Measurements from ENCODE around the gene MLX.
A peak's percentile ranks its signal among the peaks of the same experiment; 100 is the strongest.
"Not testable (repeated sequence)": the region's sequence is repeated elsewhere in the genome, so short reads cannot be mapped to it uniquely, and the experiment has no call there.

Gene MLX

DNA sequence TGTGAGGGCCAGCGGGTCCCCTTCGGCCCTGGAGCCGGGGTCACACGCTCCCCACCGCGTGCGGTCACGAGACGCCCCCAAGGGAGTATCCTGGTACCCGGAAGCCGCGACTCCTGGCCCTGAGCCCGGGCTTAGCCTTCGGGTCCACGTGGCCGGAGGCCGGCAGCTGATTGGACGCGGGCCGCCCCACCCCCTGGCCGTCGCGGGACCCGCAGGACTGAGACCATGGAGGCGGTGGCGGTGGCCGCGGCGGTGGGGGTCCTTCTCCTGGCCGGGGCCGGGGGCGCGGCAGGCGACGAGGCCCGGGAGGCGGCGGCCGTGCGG, 30.9 kb upstream of the MLX start, which contains the start of gene NAGLU:
TSS of gene NAGLU (plus strand) at position 194 of the 324 bp plus-strand sequence. CDS start at position 226, 32 bp downstream.
- Histone ChIP-seq H3K36me3 (ENCODE audit: control insufficient read depth in 1 of 2, insufficient read depth in 2 of 2, low read length in 2 of 2) (peaks cover 0 to 17% of the 10 kb centered on the region in 2 donors), H3K27ac (ENCODE audit: low read depth, low read length) (peak within 1 kb of the TSS; percentile 88), H3K4me3 (ENCODE audit: low read depth in 1 of 2, low read length in 2 of 2) (peak within 1 kb of the TSS; percentile 87 to 89), H3K4me1 (ENCODE audit: control insufficient read depth in 1 of 2, insufficient read depth in 2 of 2, low read length in 2 of 2) (peaks cover 27 to 33% of the 10 kb centered on the region in 2 donors), H3K9me3 (ENCODE audit: control insufficient read depth in 1 of 2, low read length in 2 of 2) (no peaks in the 10 kb centered on the region), H3K9ac (ENCODE audit: low read depth in 1 of 2, low read length in 2 of 2) (peak within 1 kb of the TSS; percentile 81 to 92), H3K27me3 (ENCODE audit: control insufficient read depth in 1 of 2, insufficient read depth in 2 of 2, low read length in 2 of 2) (no peaks in the 10 kb centered on the region)

DNA sequence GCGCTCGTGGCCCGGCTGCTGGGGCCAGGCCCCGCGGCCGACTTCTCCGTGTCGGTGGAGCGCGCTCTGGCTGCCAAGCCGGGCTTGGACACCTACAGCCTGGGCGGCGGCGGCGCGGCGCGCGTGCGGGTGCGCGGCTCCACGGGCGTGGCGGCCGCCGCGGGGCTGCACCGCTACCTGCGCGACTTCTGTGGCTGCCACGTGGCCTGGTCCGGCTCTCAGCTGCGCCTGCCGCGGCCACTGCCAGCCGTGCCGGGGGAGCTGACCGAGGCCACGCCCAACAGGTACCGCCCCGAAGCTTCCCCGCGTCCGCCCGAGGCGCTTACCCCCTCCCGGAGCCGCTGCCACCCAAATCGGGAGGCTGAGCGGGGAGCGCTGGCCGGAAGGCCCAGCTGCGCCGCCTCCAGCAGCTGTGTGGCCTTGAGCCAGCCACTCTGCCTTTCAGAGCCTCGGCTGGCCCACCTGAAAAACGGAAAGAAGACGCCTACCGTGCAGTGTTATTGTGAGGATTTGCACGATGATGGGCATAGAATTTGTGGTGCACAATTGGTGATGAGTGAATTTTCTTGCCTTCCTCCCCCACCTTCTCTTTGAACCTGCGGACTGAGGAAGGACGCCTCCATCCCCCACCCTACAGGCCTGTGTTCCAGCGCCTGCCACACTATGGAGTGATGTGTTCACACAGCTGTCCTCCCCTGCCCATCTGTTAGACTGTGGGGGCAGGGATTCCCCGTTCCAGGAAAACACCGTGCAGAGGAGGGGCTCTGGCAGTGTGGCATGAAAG, 30.3 kb upstream of the MLX start:
- Histone ChIP-seq H3K9ac (ENCODE audit: low read depth in 1 of 2, low read length in 2 of 2) (peak overlapping the region; percentile 64 to 81), H3K36me3 (ENCODE audit: control insufficient read depth in 1 of 2, insufficient read depth in 2 of 2, low read length in 2 of 2) (peaks cover 0 to 20% of the 10 kb centered on the region in 2 donors), H3K27me3 (ENCODE audit: control insufficient read depth in 1 of 2, insufficient read depth in 2 of 2, low read length in 2 of 2) (no peaks in the 10 kb centered on the region), H3K4me1 (ENCODE audit: control insufficient read depth in 1 of 2, insufficient read depth in 2 of 2, low read length in 2 of 2) (peaks cover 29 to 33% of the 10 kb centered on the region in 2 donors), H3K4me3 (ENCODE audit: low read depth in 1 of 2, low read length in 2 of 2) (peak overlapping the region; percentile 68 to 89), H3K9me3 (ENCODE audit: control insufficient read depth in 1 of 2, low read length in 2 of 2) (no peaks in the 10 kb centered on the region), H3K27ac (ENCODE audit: low read depth, low read length) (peak overlapping the region; percentile 73)

DNA sequence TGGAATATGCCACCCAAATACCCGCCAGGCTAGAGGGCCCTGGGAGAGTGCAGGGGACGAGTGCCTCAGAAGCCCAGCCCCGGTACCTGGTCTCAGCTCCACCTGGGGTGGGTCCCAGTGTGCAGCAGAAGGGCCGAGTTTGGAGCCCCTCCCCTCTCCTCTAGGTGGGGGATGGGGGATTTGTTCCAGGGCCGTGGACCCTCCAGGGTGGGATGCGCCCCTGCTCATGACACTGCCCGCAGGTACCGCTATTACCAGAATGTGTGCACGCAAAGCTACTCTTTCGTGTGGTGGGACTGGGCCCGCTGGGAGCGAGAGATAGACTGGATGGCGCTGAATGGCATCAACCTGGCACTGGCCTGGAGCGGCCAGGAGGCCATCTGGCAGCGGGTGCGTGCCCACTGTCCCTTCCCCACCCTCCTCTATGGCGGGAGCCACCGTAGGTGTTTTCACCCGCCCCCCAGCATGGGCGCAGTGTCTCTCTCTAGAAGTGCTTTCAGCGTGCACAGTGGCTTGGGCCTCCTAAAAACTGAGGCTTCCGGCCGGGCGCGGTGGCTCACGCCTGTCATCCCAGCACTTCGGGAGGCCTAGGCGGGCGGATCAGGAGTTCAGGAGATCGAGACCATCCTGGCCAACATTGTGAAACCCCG, 29.6 kb upstream of the MLX start:
- Histone ChIP-seq H3K36me3 (ENCODE audit: control insufficient read depth in 1 of 2, insufficient read depth in 2 of 2, low read length in 2 of 2) (peaks cover 0 to 21% of the 10 kb centered on the region in 2 donors), H3K4me1 (ENCODE audit: control insufficient read depth in 1 of 2, insufficient read depth in 2 of 2, low read length in 2 of 2) (peaks cover 29 to 33% of the 10 kb centered on the region in 2 donors), H3K9me3 (ENCODE audit: control insufficient read depth in 1 of 2, low read length in 2 of 2) (no peaks in the 10 kb centered on the region), H3K4me3 (ENCODE audit: low read depth in 1 of 2, low read length in 2 of 2) (peak overlapping the region; percentile 68 to 89), H3K27me3 (ENCODE audit: control insufficient read depth in 1 of 2, insufficient read depth in 2 of 2, low read length in 2 of 2) (no peaks in the 10 kb centered on the region), H3K27ac (ENCODE audit: low read depth, low read length) (no peak overlapping the region), H3K9ac (ENCODE audit: low read depth in 1 of 2, low read length in 2 of 2) (peak overlapping the region; percentile 64 to 81)

DNA sequence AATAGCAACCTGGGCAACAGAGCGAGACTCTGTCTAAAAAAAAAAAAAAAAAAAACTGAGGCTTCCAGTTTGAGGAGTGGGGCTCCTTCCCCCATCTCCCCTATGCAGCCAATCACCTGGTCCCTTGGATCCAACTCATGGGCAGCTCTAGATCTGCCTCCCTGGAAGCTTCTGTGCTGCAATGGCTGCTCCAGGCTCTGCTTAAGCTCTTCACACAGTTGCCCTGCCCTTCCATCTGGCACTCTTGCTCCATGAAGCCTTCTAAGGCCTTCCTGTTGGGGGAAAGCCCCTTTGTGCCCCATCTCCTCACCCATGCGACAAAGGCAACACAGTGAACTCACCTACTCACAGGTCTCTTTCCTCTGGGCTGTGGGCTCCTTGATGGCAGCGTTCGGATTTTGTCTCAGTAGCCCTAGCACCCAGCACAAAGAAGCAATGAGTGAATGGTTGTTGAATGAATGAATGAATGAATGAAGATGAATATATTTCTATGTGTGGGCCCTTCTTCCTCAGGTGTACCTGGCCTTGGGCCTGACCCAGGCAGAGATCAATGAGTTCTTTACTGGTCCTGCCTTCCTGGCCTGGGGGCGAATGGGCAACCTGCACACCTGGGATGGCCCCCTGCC, 29.0 kb upstream of the MLX start:
- H3K9ac ChIP-seq (ENCODE audit: low read depth in 1 of 2, low read length in 2 of 2) = no peak overlapping the region
- no peak overlapping the region for H3K4me3 ChIP-seq (ENCODE audit: low read depth in 1 of 2, low read length in 2 of 2)
- no peak overlapping the region for H3K27ac ChIP-seq (ENCODE audit: low read depth, low read length)

DNA sequence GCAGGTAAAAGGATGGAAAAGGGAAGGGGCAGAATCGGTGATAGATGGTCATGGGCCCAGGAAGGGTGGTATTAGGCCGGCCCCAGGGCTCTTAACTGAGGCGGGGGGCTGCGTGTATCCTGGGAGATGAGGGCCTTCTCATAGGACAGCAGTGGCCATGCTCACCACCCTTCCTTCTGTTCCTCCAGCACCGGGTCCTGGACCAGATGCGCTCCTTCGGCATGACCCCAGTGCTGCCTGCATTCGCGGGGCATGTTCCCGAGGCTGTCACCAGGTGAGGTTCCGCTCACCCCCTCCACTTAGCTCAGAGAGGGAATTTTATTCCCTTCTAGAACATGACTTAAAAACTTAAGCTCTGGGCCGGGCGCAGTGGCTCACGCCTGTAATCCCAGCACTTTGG, 28.4 kb upstream of the MLX start:
- H3K4me1 ChIP-seq (ENCODE audit: control insufficient read depth in 1 of 2, insufficient read depth in 2 of 2, low read length in 2 of 2) = peaks cover 29 to 33% of the 10 kb centered on the region in 2 donors
- H3K27me3 ChIP-seq (ENCODE audit: control insufficient read depth in 1 of 2, insufficient read depth in 2 of 2, low read length in 2 of 2) = no peaks in the 10 kb centered on the region
- peaks cover 0 to 28% of the 10 kb centered on the region in 2 donors for H3K36me3 ChIP-seq (ENCODE audit: control insufficient read depth in 1 of 2, insufficient read depth in 2 of 2, low read length in 2 of 2)
- H3K4me3 ChIP-seq (ENCODE audit: low read depth in 1 of 2, low read length in 2 of 2) = no peak overlapping the region
- no peak overlapping the region for H3K9ac ChIP-seq (ENCODE audit: low read depth in 1 of 2, low read length in 2 of 2)
- no peak overlapping the region for H3K27ac ChIP-seq (ENCODE audit: low read depth, low read length)
- no peaks in the 10 kb centered on the region for H3K9me3 ChIP-seq (ENCODE audit: control insufficient read depth in 1 of 2, low read length in 2 of 2)

More for the DNA sequence above, 29.0 kb upstream of the MLX start:
- H3K4me1 ChIP-seq (ENCODE audit: control insufficient read depth in 1 of 2, insufficient read depth in 2 of 2, low read length in 2 of 2) = peaks cover 29 to 33% of the 10 kb centered on the region in 2 donors
- H3K36me3 ChIP-seq (ENCODE audit: control insufficient read depth in 1 of 2, insufficient read depth in 2 of 2, low read length in 2 of 2) = peaks cover 0 to 23% of the 10 kb centered on the region in 2 donors
- H3K9me3 ChIP-seq (ENCODE audit: control insufficient read depth in 1 of 2, low read length in 2 of 2) = no peaks in the 10 kb centered on the region
- no peaks in the 10 kb centered on the region for H3K27me3 ChIP-seq (ENCODE audit: control insufficient read depth in 1 of 2, insufficient read depth in 2 of 2, low read length in 2 of 2)

DNA sequence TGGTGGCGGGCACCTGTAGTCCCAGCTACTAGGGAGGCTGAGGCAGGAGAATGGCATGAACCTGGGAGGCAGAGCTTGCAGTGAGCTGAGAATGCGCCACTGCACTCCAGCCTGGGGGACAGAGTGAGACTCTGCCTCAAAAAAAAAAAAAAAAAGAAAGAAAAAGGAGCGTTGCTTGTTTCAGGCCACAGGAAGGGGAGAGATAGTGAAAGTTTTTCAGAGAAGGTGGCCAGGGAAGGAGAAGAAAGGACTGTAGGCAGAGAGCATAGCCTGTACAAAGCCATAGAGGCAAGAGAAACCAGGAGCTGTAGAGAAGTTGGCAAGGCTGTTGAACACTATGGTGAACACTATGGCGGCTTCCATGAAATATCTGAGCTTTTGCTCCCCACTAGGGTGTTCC, 26.3 kb upstream of the MLX start:
- not testable (repeated sequence) for H3K4me3 ChIP-seq (ENCODE audit: low read depth in 1 of 2, low read length in 2 of 2); H3K9ac ChIP-seq (ENCODE audit: low read depth in 1 of 2, low read length in 2 of 2); H3K27me3 ChIP-seq (ENCODE audit: control insufficient read depth in 1 of 2, insufficient read depth in 2 of 2, low read length in 2 of 2); H3K9me3 ChIP-seq (ENCODE audit: control insufficient read depth in 1 of 2, low read length in 2 of 2)
- H3K27ac ChIP-seq (ENCODE audit: low read depth, low read length) = peak overlapping the region; percentile 17
- H3K36me3 ChIP-seq (ENCODE audit: control insufficient read depth in 1 of 2, insufficient read depth in 2 of 2, low read length in 2 of 2) = peaks cover 0 to 36% of the 10 kb centered on the region in 2 donors
- peaks cover 24 to 25% of the 10 kb centered on the region in 2 donors for H3K4me1 ChIP-seq (ENCODE audit: control insufficient read depth in 1 of 2, insufficient read depth in 2 of 2, low read length in 2 of 2)

DNA sequence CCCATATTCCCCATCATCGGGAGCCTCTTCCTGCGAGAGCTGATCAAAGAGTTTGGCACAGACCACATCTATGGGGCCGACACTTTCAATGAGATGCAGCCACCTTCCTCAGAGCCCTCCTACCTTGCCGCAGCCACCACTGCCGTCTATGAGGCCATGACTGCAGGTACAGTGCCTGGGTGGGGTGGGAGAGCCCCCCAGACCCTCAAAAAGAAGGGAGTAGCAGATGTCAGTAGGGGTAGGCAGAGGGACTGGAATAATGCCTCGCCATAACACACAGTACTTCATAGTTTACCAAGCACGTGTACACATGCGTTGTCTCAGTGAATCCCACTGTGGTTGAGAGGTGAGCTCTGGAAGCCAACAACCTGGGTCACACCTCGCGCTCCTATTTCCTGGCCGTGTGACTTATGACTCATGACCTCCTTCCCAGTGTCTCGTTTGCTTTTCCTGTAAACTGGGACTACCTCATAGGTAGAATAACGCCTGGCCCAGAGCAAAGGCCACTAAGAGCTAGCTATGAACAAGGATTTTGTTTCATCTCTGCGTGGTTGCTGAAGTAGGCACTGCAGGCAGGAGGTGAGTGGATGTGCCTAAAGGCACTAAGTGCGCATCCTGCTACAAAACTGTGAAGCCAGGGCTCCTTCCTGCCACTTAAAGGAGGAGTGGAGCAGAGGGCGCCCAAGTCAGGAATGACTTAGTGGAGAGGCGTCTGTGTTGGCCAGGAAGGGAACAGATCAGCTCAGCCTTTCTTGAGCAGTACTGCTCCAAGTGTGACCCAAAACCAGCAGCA, 25.7 kb upstream of the MLX start:
- peaks cover 0 to 36% of the 10 kb centered on the region in 2 donors for H3K36me3 ChIP-seq (ENCODE audit: control insufficient read depth in 1 of 2, insufficient read depth in 2 of 2, low read length in 2 of 2)
- H3K4me3 ChIP-seq (ENCODE audit: low read depth in 1 of 2, low read length in 2 of 2) = no peak overlapping the region
- peaks cover 21% of the 10 kb centered on the region in 2 donors for H3K4me1 ChIP-seq (ENCODE audit: control insufficient read depth in 1 of 2, insufficient read depth in 2 of 2, low read length in 2 of 2)
- H3K27me3 ChIP-seq (ENCODE audit: control insufficient read depth in 1 of 2, insufficient read depth in 2 of 2, low read length in 2 of 2) = no peaks in the 10 kb centered on the region
- H3K9ac ChIP-seq (ENCODE audit: low read depth in 1 of 2, low read length in 2 of 2) = peak overlapping the region in 1 of 2 donors; percentile 29
- peak overlapping the region; percentile 39 for H3K27ac ChIP-seq (ENCODE audit: low read depth, low read length)
- no peaks in the 10 kb centered on the region for H3K9me3 ChIP-seq (ENCODE audit: control insufficient read depth in 1 of 2, low read length in 2 of 2)

DNA sequence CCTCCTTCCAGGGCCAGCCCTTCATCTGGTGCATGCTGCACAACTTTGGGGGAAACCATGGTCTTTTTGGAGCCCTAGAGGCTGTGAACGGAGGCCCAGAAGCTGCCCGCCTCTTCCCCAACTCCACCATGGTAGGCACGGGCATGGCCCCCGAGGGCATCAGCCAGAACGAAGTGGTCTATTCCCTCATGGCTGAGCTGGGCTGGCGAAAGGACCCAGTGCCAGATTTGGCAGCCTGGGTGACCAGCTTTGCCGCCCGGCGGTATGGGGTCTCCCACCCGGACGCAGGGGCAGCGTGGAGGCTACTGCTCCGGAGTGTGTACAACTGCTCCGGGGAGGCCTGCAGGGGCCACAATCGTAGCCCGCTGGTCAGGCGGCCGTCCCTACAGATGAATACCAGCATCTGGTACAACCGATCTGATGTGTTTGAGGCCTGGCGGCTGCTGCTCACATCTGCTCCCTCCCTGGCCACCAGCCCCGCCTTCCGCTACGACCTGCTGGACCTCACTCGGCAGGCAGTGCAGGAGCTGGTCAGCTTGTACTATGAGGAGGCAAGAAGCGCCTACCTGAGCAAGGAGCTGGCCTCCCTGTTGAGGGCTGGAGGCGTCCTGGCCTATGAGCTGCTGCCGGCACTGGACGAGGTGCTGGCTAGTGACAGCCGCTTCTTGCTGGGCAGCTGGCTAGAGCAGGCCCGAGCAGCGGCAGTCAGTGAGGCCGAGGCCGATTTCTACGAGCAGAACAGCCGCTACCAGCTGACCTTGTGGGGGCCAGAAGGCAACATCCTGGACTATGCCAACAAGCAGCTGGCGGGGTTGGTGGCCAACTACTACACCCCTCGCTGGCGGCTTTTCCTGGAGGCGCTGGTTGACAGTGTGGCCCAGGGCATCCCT, 23.5 kb upstream of the MLX start:
- Histone ChIP-seq H3K4me1 (ENCODE audit: control insufficient read depth in 1 of 2, insufficient read depth in 2 of 2, low read length in 2 of 2) (peaks cover 15 to 18% of the 10 kb centered on the region in 2 donors), H3K4me3 (ENCODE audit: low read depth in 1 of 2, low read length in 2 of 2) (no peak overlapping the region), H3K36me3 (ENCODE audit: control insufficient read depth in 1 of 2, insufficient read depth in 2 of 2, low read length in 2 of 2) (peaks cover 0 to 30% of the 10 kb centered on the region in 2 donors), H3K9me3 (ENCODE audit: control insufficient read depth in 1 of 2, low read length in 2 of 2) (no peaks in the 10 kb centered on the region), H3K27me3 (ENCODE audit: control insufficient read depth in 1 of 2, insufficient read depth in 2 of 2, low read length in 2 of 2) (no peaks in the 10 kb centered on the region), H3K27ac (ENCODE audit: low read depth, low read length) (no peak overlapping the region), H3K9ac (ENCODE audit: low read depth in 1 of 2, low read length in 2 of 2) (no peak overlapping the region)

DNA sequence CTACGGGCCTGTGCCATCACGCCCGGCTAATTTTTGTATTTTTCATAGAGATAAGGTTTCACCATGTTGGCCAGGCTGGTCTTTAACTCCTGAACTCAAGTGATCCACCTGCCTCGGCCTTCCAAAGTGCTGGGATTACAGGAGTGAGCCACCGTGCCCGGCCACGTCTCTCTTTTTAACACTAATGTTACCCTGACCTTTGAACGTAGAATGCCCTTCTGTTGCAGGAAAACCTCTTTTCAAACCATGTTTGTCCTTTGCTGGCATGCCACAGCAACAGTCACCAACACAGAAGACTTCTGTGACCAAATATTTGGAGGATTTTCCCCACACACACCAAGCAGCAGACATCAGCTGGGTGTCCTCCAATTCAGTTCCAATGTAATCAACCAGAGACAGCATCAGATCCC, 22.0 kb upstream of the MLX start:
- no peak overlapping the region for H3K9ac ChIP-seq (ENCODE audit: low read depth in 1 of 2, low read length in 2 of 2)
- H3K9me3 ChIP-seq (ENCODE audit: control insufficient read depth in 1 of 2, low read length in 2 of 2) = no peaks in the 10 kb centered on the region
- H3K27me3 ChIP-seq (ENCODE audit: control insufficient read depth in 1 of 2, insufficient read depth in 2 of 2, low read length in 2 of 2) = no peaks in the 10 kb centered on the region
- H3K27ac ChIP-seq (ENCODE audit: low read depth, low read length) = no peak overlapping the region
- peaks cover 15 to 27% of the 10 kb centered on the region in 2 donors for H3K4me1 ChIP-seq (ENCODE audit: control insufficient read depth in 1 of 2, insufficient read depth in 2 of 2, low read length in 2 of 2)
- H3K4me3 ChIP-seq (ENCODE audit: low read depth in 1 of 2, low read length in 2 of 2) = no peak overlapping the region
- peaks cover 0 to 21% of the 10 kb centered on the region in 2 donors for H3K36me3 ChIP-seq (ENCODE audit: control insufficient read depth in 1 of 2, insufficient read depth in 2 of 2, low read length in 2 of 2)
